ENCODE data around the gene PCNA. TPM values are rescaled to one million over a fixed set of nuclear protein-coding genes. Genes with fewer than 3 reads are reported as not detected.
A peak's percentile ranks its signal among the peaks of the same experiment; 100 is the strongest.

Gene PCNA
- total RNA-seq, 2 donors from 2014 or later: 24.5 to 30.3 TPM

- DNase-seq (ENCODE audit: low spot score): no peak
- intact Hi-C loops (cut with DNase I): no loop called here
These were observed 26.4 kb upstream of the PCNA start for GRCh38 chr20:5146099-5146668.

- intact Hi-C loops (cut with DNase I): no loop called here
- no peak for DNase-seq (ENCODE audit: low spot score)
These were observed 25.8 kb upstream of the PCNA start for GRCh38 chr20:5145365-5146098.

- no peak for DNase-seq (ENCODE audit: low spot score)
- intact Hi-C loops (cut with DNase I): no loop called here
These were observed 24.1 kb upstream of the PCNA start for GRCh38 chr20:5143851-5144250.

- intact Hi-C loops (cut with DNase I): no loop called here
These were observed 21.9 kb upstream of the PCNA start for GRCh38 chr20:5141615-5142014.

GRCh38 chr20:5140195-5140594 is 20.4 kb upstream of the PCNA start:
- intact Hi-C loops (cut with DNase I): no loop called here
- DNase-seq (ENCODE audit: low spot score): no peak

More at GRCh38 chr20:5141615-5142014, 21.9 kb upstream of the PCNA start:
- no peak for DNase-seq (ENCODE audit: low spot score)

GRCh38 chr20:5136096-5136495 is 16.3 kb upstream of the PCNA start:
- DNase-seq (ENCODE audit: low spot score): no peak
- intact Hi-C loops (cut with DNase I): no loop called here

- no peak for DNase-seq (ENCODE audit: low spot score)
- intact Hi-C loops (cut with DNase I): no loop called here
These were observed 15.7 kb upstream of the PCNA start for GRCh38 chr20:5135363-5136012.

GRCh38 chr20:5133998-5134397 is 14.2 kb upstream of the PCNA start:
- DNase-seq (ENCODE audit: low spot score): no peak
- intact Hi-C loops (cut with DNase I): loop anchor here in 1 of 2 donors (5.0 kb wide), 1 partner anchor 33 kb away; no protein-coding TSS in a partner anchor

- DNase-seq (ENCODE audit: low spot score): no peak
- intact Hi-C loops (cut with DNase I): loop anchor here in 1 of 2 donors (5.0 kb wide), 1 partner anchor 36 kb away; no protein-coding TSS in a partner anchor
These were observed 11.7 kb upstream of the PCNA start for GRCh38 chr20:5131502-5131901.

- DNase-seq (ENCODE audit: low spot score): no peak
- intact Hi-C loops (cut with DNase I): loop anchor here (5.0 kb wide), 1 partner anchor 63 kb away; no protein-coding TSS in a partner anchor
These were observed 9.1 kb upstream of the PCNA start for GRCh38 chr20:5128886-5129285.

GRCh38 chr20:5127859-5128424 is 8.2 kb upstream of the PCNA start:
- intact Hi-C loops (cut with DNase I): loop anchor here (5.0 kb wide), 1 partner anchor 64 kb away; no protein-coding TSS in a partner anchor
- DNase-seq (ENCODE audit: low spot score): no peak

GRCh38 chr20:5127204-5127858 is 7.6 kb upstream of the PCNA start:
- intact Hi-C loops (cut with DNase I): loop anchor here (5.0 kb wide), 1 partner anchor 65 kb away; no protein-coding TSS in a partner anchor
- DNase-seq (ENCODE audit: low spot score): no peak

- intact Hi-C loops (cut with DNase I): loop anchor here (5.0 kb wide), 1 partner anchor 66 kb away; no protein-coding TSS in a partner anchor
- peak; percentile 100 for DNase-seq (ENCODE audit: low spot score)
These were observed 6.9 kb upstream of the PCNA start, which contains the start of gene CDS2 for GRCh38 chr20:5126512-5127203. TSS of gene CDS2 (plus strand) at chr20:5127008. CDS start at chr20:5127093, 85 bp downstream.

- intact Hi-C loops (cut with DNase I): no loop called here
- no peak for DNase-seq (ENCODE audit: low spot score)
These were observed 3.1 kb upstream of the PCNA start for GRCh38 chr20:5122873-5123260.

- intact Hi-C loops (cut with DNase I): no loop called here
- no peak for DNase-seq (ENCODE audit: low spot score)
These were observed 373 bp upstream of the PCNA start for GRCh38 chr20:5120185-5120476.

GRCh38 chr20:5119143-5119434 is 669 bp downstream of the PCNA start:
- intact Hi-C loops (cut with DNase I): no loop called here
- no peak for DNase-seq (ENCODE audit: low spot score)

- intact Hi-C loops (cut with DNase I): no loop called here
These were observed 1.3 kb downstream of the PCNA start for GRCh38 chr20:5118220-5119142.

GRCh38 chr20:5116875-5117274 is 2.9 kb downstream of the PCNA start:
- intact Hi-C loops (cut with DNase I): no loop called here
- no peak for DNase-seq (ENCODE audit: low spot score)

More at GRCh38 chr20:5118220-5119142, 1.3 kb downstream of the PCNA start:
- no peak for DNase-seq (ENCODE audit: low spot score)

Data from posterior vena cava (tissue), 2 donors.